NCI-H82 treated with DMSO at 0.1 percent for 48 hours (cell line): ENCODE measurements around the gene DENND5B.
"Not testable (repeated sequence)": the region's sequence is repeated elsewhere in the genome, so short reads cannot be mapped to it uniquely, and the experiment has no call there.

Experiments used
- DNase-seq: peaks from one replicate; lab custom pipeline; 2025; ENCODE audit not compliant: unreplicated experiment; lab: John Stamatoyannopoulos, UW

The DENND5B gene

DNA sequence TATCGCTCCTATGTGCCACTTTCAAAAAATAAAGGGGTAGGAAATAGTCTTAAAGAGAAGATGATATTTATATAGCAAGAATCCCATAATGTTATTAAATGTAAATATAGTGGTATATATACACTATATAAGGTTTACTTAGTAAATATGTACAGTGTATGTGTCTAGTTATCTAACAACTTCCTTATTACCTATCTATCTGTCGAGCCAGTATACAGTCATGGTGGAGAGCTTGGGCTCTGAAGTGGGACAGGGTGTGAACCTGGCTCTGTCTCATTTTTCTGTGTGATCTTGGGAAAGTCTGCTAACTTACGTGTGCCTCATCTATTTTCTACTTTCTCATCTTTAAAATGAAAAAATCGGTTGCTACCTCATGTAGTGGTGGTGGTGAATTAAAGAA is 202.2 kb downstream of the DENND5B start:
- no peak for DNase-seq

GRCh38 chr12:31387466-31387865 is 203.5 kb downstream of the DENND5B start:
- no peak for DNase-seq

GRCh38 chr12:31387011-31387410 is 203.9 kb downstream of the DENND5B start:
- no peak for DNase-seq

GRCh38 chr12:31386364-31386777 is 204.6 kb downstream of the DENND5B start:
- no peak for DNase-seq

- DNase-seq: not testable (repeated sequence)
Observed at GRCh38 chr12:31377210-31377609, 213.7 kb downstream of the DENND5B start.

- DNase-seq: not testable (repeated sequence)
Observed at GRCh38 chr12:31375422-31375821, 215.5 kb downstream of the DENND5B start.

DNA sequence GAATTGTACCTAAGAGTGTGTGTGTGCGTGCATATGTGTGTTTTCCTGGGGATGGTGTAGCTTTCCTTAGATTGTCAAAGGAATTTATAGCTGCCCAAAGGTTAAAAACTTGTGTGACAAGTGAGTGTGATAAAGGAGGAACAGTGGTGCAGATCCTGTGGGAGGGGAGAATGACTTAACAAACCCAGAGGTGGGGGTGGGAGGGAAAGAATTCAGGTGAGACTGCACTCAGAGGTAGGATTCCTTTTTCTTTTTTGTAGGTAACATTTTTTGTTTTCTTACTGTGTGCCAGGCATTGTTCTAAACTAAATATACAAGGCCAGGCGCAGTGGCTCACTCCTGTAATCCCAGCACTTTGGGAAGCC is 219.7 kb downstream of the DENND5B start:
- DNase-seq: no peak

GRCh38 chr12:31370531-31371255 is 220.2 kb downstream of the DENND5B start:
- no peak for DNase-seq

GRCh38 chr12:31369712-31370521 is 221.0 kb downstream of the DENND5B start:
- no peak for DNase-seq

DNA sequence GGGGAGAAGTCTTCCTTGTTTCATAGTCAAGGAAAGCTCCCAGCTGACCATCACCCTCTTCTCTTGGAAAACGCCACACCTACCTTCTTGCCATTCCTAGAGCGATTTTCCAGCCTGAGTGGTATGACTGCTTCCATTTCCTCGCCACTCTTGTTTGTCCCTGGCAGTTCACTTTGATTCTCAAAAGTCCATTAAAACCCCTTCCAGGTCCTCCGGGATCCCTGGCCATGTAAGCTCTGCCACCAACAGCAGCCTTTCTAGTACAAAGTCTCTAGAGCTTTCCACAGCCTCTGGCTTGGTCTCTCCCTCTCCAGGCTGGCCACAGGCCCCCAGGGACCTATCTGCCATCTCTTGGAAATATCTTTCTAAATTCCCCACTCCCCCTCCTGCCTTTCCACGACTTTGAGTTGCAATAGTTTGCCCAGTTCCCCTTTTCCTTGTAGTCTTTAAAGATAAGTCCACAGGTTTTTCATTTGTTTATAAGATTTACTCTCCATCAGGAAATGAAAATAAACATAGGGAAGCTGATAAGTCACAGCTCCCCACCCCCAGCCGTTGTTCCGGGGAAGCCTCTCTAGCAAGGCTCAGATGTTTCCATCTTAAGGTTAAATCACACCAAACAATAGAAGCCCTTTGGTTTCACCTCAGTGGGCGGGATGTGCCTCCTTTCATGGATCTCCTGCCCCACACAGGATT is 222.1 kb downstream of the DENND5B start:
- no peak for DNase-seq

- DNase-seq: no peak
Observed at GRCh38 chr12:31366104-31366621, 224.8 kb downstream of the DENND5B start.

- DNase-seq: no peak
Observed at GRCh38 chr12:31363831-31364230, 227.1 kb downstream of the DENND5B start.

- no peak for DNase-seq
Observed at GRCh38 chr12:31363416-31363809, 227.5 kb downstream of the DENND5B start.

GRCh38 chr12:31362759-31363415 is 228.0 kb downstream of the DENND5B start:
- DNase-seq: no peak

- DNase-seq: no peak
Observed at GRCh38 chr12:31362115-31362758, 228.7 kb downstream of the DENND5B start.

DNA sequence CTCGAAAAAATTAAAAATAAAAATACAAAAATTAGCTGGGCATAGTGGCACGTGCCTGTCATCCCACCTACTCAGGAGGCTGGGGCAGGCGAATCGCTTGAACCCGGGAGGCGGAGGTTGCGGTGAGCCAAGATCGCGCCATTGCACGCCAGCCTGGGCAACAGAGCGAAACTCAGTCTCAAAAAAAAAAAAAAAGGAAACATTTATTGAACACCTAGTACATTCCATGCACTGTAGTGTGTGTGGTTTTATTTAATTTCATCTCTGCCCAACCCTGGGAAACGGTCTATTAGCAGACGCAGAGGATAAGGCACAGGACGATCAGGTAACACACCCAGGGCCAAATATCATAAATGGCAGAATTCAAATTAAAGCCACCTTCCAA is 229.2 kb downstream of the DENND5B start:
- DNase-seq: no peak

DNA sequence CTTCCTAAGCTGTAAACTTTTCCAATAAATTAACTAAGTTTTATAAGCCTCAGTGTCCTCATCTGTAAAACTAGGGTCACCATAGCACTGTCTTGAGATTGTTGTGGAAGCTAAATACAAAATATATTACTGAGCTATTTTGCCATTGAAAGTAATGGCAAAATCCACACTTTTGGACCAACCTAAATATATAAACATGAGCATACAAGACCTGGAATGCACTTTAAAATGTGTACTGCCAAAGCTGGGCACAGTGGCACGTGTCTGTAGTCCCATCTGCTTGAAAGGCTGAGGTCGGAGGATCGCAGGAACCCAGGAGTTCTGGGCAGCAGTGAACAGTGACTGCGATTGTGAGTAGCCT is 235.2 kb downstream of the DENND5B start:
- no peak for DNase-seq

DNA sequence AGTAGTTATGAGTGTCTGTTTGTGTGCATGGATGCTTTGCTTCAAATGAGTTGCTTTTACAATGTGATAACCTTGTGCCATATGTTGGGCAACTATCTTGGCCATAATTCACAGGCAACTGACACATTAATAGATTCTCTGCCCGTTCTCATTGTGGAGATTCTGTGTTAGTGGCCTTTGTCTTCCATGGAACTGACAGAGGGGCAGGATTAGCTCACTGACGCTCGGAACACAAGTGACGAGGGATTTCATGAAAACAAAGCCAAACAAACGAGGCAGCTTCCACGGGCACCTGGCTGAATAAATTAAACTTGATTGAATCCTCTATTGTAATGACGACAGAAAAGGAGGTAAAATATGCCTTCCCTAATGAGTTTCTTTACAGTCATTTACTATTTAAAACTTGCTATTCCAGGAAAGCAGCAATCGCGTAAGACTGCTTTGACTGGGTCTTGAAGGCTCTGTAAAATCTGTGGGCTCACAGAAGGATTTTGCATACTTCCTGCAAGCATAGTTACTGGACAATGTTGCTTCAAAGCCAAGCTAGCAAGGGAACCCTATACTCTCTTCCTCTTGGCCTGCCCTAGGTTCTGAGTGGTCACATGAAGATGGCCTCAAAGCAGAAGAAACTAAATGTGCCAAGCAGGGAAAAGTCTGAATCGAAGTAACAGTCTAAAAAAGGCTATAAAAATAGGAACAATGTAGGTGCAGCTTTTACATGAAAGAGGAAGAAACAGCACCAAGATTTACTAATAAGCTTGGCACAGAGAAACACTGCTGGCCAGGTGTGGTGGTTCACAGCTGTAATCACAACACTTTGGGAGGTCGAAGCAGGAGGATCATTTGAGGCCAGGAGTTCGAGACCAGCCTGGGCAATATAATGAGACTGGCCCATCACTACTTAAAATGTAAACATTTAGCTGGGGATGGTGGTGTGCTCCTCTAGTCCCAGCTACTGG is 236.9 kb downstream of the DENND5B start:
- DNase-seq: peak; percentile 81

- no peak for DNase-seq
Observed at GRCh38 chr12:31346267-31346666, 244.7 kb downstream of the DENND5B start.

DNA sequence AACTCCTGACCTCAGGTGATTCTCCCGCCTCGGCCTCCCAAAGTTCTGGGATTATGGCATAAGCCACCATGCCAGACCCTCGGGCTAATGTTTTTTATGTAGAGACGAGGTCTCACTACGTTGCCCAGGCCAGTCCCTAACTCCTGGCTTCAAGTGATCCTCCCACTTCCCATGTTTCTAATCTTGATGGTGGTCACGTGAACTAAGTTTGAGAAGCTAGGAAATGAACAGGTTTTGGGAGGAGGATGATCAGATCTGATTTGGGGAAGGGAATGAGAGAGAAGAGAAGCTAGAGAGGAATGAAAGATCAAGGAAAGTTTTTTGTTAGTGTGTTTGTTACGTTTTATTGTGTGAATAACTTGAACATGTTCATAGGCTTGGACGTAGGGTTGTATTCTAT is 247.8 kb downstream of the DENND5B start:
- DNase-seq: no peak
